Measurements from ENCODE around the gene IVNS1ABP. TPM values are rescaled to one million over a fixed set of nuclear protein-coding genes. Genes with fewer than 3 reads are reported as not detected.

Gene IVNS1ABP
- total RNA-seq, 1 donor from 2014 or later = 61.0 TPM

DNA sequence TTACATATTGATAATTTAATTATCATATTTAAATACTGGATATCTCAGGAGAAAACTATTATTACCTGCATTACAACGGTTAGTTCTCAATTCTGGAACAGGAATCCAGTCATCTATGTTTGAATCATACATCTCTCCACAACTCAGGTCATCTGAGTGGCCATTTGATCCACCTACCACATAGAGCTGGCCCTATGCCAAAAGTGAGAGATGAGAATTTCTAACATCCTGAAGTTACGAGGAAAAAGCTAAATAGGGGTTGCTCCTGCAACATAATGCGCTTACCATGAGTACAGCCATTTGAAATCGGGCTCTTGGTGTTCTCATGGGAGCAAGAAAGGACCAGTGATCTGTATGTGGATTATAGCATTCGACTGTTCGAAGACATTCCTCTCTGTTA, 16.9 kb downstream of the IVNS1ABP start:
- no peak for DNase-seq (ENCODE audit: low spot score in 2 of 2)
- no peaks in the 10 kb centered on the region for H3K9me3 ChIP-seq
- H3K27me3 ChIP-seq = no peaks in the 10 kb centered on the region
- intact Hi-C loops (cut with DNase I) = no loop called here
- no peak overlapping the region for H3K27ac ChIP-seq
- H3K36me3 ChIP-seq = peaks cover 60 to 74% of the 10 kb centered on the region in 2 donors
- H3K4me1 ChIP-seq = no peaks in the 10 kb centered on the region
- H3K4me3 ChIP-seq = no peak overlapping the region
- TF ChIP-seq, protein P1, sequence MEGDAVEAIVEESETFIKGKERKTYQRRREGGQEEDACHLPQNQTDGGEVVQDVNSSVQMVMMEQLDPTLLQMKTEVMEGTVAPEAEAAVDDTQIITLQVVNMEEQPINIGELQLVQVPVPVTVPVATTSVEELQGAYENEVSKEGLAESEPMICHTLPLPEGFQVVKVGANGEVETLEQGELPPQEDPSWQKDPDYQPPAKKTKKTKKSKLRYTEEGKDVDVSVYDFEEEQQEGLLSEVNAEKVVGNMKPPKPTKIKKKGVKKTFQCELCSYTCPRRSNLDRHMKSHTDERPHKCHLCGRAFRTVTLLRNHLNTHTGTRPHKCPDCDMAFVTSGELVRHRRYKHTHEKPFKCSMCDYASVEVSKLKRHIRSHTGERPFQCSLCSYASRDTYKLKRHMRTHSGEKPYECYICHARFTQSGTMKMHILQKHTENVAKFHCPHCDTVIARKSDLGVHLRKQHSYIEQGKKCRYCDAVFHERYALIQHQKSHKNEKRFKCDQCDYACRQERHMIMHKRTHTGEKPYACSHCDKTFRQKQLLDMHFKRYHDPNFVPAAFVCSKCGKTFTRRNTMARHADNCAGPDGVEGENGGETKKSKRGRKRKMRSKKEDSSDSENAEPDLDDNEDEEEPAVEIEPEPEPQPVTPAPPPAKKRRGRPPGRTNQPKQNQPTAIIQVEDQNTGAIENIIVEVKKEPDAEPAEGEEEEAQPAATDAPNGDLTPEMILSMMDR (IDR thresholded peaks at IDR 0.05) = no peak

DNA sequence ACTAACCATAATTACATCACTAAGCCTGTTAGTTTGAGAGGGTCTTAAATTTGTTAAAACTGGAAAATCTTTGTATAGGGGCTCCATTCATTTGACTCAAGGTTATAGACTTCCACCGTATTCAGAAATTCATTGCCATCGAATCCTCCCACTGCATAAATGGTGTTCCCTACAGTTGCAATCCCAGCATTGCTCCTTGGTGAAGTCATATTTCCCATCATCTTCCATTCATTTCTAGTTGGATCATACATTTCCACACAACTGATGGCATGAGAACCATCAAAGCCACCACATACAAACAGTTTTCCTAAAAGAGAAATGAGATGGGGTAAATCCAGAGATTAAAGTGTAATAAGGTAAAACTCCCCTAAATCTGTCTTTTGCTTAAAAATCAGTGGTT, 19.1 kb downstream of the IVNS1ABP start:
- H3K27ac ChIP-seq = no peak overlapping the region
- no peaks in the 10 kb centered on the region for H3K4me1 ChIP-seq
- H3K36me3 ChIP-seq = peaks cover 43 to 58% of the 10 kb centered on the region in 2 donors
- no peaks in the 10 kb centered on the region for H3K27me3 ChIP-seq
- no peak overlapping the region for H3K4me3 ChIP-seq
- intact Hi-C loops (cut with DNase I) = no loop called here
- no peak for DNase-seq (ENCODE audit: low spot score in 2 of 2)
- H3K9me3 ChIP-seq = no peaks in the 10 kb centered on the region
- TF ChIP-seq, protein P1 (IDR thresholded peaks at IDR 0.05) = no peak

DNA sequence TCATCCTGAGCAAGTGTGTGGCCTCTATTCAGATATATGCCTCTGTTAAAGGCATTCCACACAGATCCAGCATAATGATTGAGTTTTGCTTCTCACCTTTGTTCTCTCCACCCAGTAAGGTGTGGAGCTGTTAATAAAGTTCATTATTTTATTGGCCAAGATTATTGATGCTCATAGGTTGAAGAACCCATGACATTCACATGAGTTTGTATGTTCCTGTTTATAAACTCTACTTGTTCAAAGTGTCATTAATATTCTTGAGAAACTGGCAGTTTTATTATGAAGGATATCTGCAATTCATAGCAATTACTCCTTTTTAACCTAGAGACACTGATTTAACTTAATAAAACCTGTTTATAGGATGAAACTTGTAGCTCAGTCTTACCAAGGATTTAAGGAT, 22.0 kb downstream of the IVNS1ABP start:
- Histone ChIP-seq H3K27me3 (no peaks in the 10 kb centered on the region), H3K4me1 (no peaks in the 10 kb centered on the region), H3K36me3 (peaks cover 30 to 36% of the 10 kb centered on the region in 2 donors), H3K27ac (no peak overlapping the region), H3K9me3 (no peaks in the 10 kb centered on the region), H3K4me3 (no peak overlapping the region)
- DNase-seq (ENCODE audit: low spot score in 2 of 2) = no peak
- TF ChIP-seq, protein P1 (IDR thresholded peaks at IDR 0.05) = no peak
- intact Hi-C loops (cut with DNase I) = no loop called here

DNA sequence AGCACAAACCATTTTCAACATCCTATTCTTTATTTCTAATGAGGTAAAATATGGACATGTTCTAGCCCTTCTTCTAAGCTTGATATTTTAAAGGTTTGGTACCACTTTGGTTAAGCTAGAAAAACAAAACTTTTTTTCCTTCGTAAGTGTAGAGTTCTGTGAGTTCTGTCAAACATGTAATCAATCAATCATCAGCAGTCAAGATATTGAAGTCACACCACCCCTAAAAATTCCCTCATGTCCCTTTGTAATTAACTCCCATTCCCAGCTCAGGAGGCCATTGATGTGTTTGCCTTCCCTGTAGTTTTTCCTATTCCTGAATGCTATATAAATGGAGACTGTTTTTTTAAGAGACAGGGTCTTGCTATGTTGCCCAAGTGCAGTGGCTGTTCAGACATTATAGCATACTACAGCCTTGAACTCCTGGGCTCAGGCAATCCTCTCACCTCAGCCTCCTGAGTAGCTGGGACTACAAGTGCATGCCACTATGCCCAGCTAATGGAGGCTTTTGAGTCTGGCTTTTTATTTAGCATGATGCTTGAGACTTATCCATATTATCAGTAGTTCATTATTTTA, 23.0 kb downstream of the IVNS1ABP start:
- Histone ChIP-seq H3K27ac (no peak overlapping the region), H3K36me3 (peaks cover 20 to 26% of the 10 kb centered on the region in 2 donors), H3K4me3 (no peak overlapping the region), H3K4me1 (no peaks in the 10 kb centered on the region), H3K27me3 (no peaks in the 10 kb centered on the region), H3K9me3 (no peaks in the 10 kb centered on the region)
- DNase-seq (ENCODE audit: low spot score in 2 of 2) = no peak
- TF ChIP-seq, protein P1 (IDR thresholded peaks at IDR 0.05) = no peak
- intact Hi-C loops (cut with DNase I) = no loop called here

DNA sequence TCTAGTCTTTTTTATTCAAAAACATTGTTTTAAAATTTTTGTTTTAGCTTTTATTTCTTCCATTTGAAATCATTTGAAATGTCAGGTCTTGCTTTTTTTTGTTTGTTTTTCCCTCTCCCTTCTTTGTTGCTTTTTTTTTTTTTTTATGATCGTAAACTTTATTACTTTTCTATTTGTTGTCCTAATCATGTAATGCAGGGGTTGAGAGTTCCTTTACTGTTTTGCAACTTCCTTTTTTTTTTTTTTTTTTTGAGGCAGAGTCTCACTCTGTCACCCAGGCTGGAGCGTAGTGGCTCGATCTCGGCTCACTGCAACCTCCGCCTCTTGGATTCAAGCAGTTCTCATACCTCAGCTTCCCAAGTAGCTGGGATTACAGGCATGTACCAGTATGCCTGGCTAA, 24.8 kb downstream of the IVNS1ABP start:
- no peak for DNase-seq (ENCODE audit: low spot score in 2 of 2)
- Histone ChIP-seq H3K4me3 (no peak overlapping the region), H3K27ac (no peak overlapping the region), H3K27me3 (no peaks in the 10 kb centered on the region), H3K4me1 (no peaks in the 10 kb centered on the region), H3K36me3 (peaks cover 6 to 7% of the 10 kb centered on the region in 2 donors), H3K9me3 (no peaks in the 10 kb centered on the region)
- intact Hi-C loops (cut with DNase I) = no loop called here
- TF ChIP-seq, protein P1 (IDR thresholded peaks at IDR 0.05) = no peak

DNA sequence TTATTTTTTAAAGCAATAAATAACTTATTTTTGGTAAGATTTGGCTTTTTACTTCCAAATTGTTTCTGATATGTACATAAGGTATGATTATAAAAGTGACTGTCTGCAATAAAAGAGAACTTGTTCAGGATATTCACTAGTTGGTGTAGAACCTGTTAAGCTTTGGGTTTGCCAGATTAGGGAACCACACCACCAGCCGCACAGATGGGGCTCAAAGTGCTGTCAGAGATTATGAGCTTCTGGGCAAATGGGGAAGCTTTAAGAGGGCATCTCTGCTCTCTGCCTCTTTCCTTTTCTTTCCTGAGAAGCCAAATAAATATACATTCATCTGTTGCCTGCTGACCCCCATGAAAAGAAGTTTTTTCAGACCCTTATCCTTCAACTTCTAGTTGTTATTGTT, 25.4 kb downstream of the IVNS1ABP start:
- Histone ChIP-seq H3K9me3 (no peaks in the 10 kb centered on the region), H3K36me3 (peaks cover 3 to 4% of the 10 kb centered on the region in 2 donors), H3K4me1 (no peaks in the 10 kb centered on the region), H3K27ac (no peak overlapping the region), H3K27me3 (no peaks in the 10 kb centered on the region), H3K4me3 (no peak overlapping the region)
- TF ChIP-seq, protein P1 (IDR thresholded peaks at IDR 0.05) = no peak
- intact Hi-C loops (cut with DNase I) = no loop called here
- no peak for DNase-seq (ENCODE audit: low spot score in 2 of 2)

All from ascending aorta (tissue), 2 donors.